GM12801 (cell line): ENCODE measurements around the gene SLC2A6.

ENCODE experiments used
- CTCF ChIP-seq: IDR thresholded peaks from one replicate; pipeline ENCODE4 v1.5.1; 2011; ENCODE audit warnings: control low read depth; ENCODE audit not compliant: insufficient read length; ENCODE audit errors: extremely low read depth

SLC2A6 gene

GRCh38 chr9:133491656-133491925 lies 12.7 kb upstream of the SLC2A6 start:
- no peak for TF ChIP-seq CTCF

DNA sequence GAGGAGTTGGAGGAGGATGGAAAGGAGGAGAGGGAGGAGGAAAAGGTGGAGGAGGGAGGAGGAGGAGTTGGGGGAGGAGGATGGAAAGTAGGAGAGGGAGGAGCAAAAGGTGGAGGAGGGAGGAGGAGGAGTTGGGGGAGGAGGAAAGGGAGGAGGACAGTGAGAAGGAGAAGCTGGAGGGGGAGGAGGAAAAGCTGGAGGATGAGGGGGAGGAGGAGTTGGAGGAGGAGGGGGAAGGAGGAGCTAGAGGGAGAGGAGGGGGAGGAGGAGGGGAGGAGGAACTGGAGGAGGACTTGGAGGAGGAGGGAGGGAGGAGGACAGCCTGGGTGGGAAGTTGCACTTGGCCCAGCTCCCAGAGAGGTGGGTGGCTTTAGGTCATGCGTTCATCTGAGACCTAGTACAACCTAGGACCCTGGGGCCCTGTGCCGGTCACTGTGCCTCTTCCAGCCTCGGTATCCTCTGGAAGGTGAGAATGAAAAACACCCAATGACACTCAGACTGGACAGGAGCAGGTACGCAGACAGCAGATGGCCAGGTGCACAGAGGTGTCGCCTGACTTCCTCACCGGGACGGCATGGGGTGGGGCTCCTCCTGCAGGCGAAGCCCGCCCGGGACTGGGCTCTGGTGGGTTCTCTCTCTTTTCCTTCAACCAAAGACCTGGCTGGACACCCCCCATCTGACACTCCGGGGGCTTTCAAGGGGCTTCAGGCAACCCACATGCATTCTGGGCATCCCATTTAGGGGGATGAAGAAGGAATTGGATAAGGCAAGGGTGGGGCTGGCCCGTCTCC lies 12.2 kb upstream of the SLC2A6 start:
- no peak for TF ChIP-seq CTCF

GRCh38 chr9:133490201-133490681 lies 11.3 kb upstream of the SLC2A6 start:
- TF ChIP-seq CTCF = no peak

DNA sequence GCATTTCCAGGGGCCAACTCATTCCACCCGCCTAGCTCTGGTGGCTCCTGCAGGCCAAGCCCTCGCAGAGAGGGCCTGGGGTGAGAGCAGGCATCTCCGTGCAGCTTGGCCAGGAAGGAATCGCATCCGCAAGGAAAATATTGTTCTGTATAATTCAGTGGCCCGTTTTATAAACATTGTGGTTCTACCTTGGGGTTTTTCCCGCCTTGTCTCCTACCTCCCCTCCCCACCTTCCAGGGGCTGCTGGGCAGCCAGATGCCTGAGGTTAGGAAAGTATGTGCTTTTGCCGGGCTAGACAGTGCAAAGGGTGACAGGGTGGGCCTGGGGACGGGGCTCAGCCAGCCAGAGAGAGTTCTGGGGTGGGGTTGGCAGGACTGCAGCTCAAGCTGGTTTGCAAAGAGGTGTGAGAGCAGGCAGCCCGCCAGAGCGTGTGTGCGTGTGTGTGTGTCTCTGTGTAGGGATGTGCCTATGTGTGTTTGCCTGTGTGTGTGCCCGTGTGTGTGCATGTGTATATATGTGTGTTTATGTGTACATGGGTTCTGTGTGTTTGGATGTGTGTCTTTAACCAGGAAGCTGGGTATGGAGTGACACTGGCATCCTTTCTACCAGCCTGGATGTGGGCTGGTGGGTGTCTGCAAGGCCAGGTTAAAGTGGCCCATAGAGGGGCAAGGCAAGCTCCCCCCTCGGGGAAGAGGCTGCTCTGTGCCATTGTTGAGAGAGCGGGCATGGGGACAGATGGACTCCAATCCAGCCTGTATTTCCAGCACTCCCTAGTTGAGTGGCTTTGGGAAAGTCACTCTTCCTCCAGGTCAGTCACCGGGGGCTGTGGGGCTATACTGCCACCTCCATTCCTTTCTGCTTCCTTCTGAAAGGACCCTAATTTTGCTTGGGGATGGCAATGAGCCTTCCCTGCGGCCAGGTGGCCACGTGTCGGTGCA lies 10.6 kb upstream of the SLC2A6 start:
- no peak for TF ChIP-seq CTCF

- TF ChIP-seq CTCF = no peak
Measured at GRCh38 chr9:133488686-133489252, 9.9 kb upstream of the SLC2A6 start.

GRCh38 chr9:133487331-133487725 lies 8.4 kb upstream of the SLC2A6 start:
- TF ChIP-seq CTCF = no peak
